Esophagus muscularis mucosa (tissue), 4 donors: ENCODE data around the gene RAB33A.

Experiments
- CTCF ChIP-seq, 3 experiments: fragments of 200-600 bp in 2 of 3; fragments of 450-650 bp in 1 of 3; sonication (generic) in 2 of 3; IDR thresholded peaks; one replicate each; pipeline ENCODE4 v1.5.1; 2017 to 2019; ENCODE audit warnings: antibody characterized with exemption in 3 of 3, mild to moderate bottlenecking in 2 of 3, moderate library complexity in 1 of 3
- EP300 ChIP-seq: sonication (generic); formaldehyde crosslinking; IDR thresholded peaks from one replicate; pipeline ENCODE4 v1.6.1; 2017; ENCODE audit warnings: antibody characterized with exemption
- POLR2A ChIP-seq: fragments of 450-650 bp; IDR thresholded peaks from one replicate; pipeline ENCODE4 v1.6.1; 2017; ENCODE audit warnings: antibody characterized with exemption, moderate library complexity, mild to moderate bottlenecking, low read depth
- POLR2AphosphoS5 ChIP-seq, 2 donors: sonication (generic); formaldehyde crosslinking; IDR thresholded peaks; one replicate each; pipeline ENCODE4 v1.6.1; 2017; ENCODE audit warnings: antibody characterized with exemption in 2 of 2

GRCh38 chrX:130211415-130212186 is 39.8 kb downstream of the RAB33A start:
- TF ChIP-seq CTCF (IDR thresholded peaks at IDR 0.05) (no peak), POLR2A (no peak), POLR2AphosphoS5 (IDR thresholded peaks at IDR 0.05) (no peak), EP300 (no peak)
